Panc1 (cell line): Measurements from ENCODE around the gene PRKG1. TPM values are rescaled to one million over a fixed set of nuclear protein-coding genes. Genes with fewer than 3 reads are reported as not detected.

Experiments used
- ATAC-seq: fragments of 200-7000 bp; cut with Tn5 transposase; 2 replicates; pipeline ENCODE4 v1.9.1; 2020; ENCODE audit warnings: mild to moderate bottlenecking, moderate library complexity
- BruUV-seq: library from RNA; stranded (reverse); fragments of 400-500 nt; replicated peaks from 2 replicates; lab custom pipeline; 2021; lab: Mats Ljungman, UMichigan
- CTCF ChIA-PET: fragments of 300-600 bp; sonication (Branson Sonifier 250); formaldehyde crosslinking; loops from one replicate; lab custom pipeline; 2022; ENCODE audit warnings: antibody characterized with exemption; lab: Charles Lee
- POLR2A ChIA-PET: fragments of 300-600 bp; sonication (Branson Sonifier 250); formaldehyde crosslinking; loops from one replicate; lab custom pipeline; 2022; ENCODE audit warnings: antibody characterized with exemption; lab: Charles Lee
- DNase-seq: peaks from one replicate; pipeline ENCODE4 v3.0.0-alpha.2; 2010; ENCODE audit warnings: low read depth, low spot score
- H3K27ac ChIP-seq: 2 replicates; pipeline ENCODE4 v1.5.1; 2011; ENCODE audit warnings: mild to moderate bottlenecking, low read length, inconsistent platforms
- H3K27me3 ChIP-seq: fragments of 200-500 bp; sonication (Bioruptor generic); 2 replicates; pipeline ENCODE4 v1.6.0; 2014; ENCODE audit warnings: low read length, inconsistent platforms; ENCODE audit not compliant: control insufficient read depth, insufficient read depth
- H3K36me3 ChIP-seq: fragments of 200-500 bp; sonication (Bioruptor generic); 2 replicates; pipeline ENCODE4 v1.5.1; 2014; ENCODE audit warnings: inconsistent platforms, mild to moderate bottlenecking, low read length, moderate library complexity; ENCODE audit not compliant: control insufficient read depth, insufficient read depth
- H3K4me1 ChIP-seq: 2 replicates; pipeline ENCODE4 v1.5.1; 2011; ENCODE audit warnings: inconsistent platforms, mild to moderate bottlenecking, low read length, moderate library complexity; ENCODE audit not compliant: control insufficient read depth, insufficient read depth
- H3K4me3 ChIP-seq, 2 experiments: 2 replicates each; pipeline ENCODE4 v1.5.1; 2011 to 2012; ENCODE audit warnings: low read depth in 2 of 2, low read length in 2 of 2, mild to moderate bottlenecking in 2 of 2, inconsistent platforms in 1 of 2, moderate library complexity in 1 of 2
- H3K9me3 ChIP-seq: fragments of 200-500 bp; sonication (Bioruptor generic); 2 replicates; pipeline ENCODE4 v1.5.1; 2014; ENCODE audit warnings: low read depth, mild to moderate bottlenecking, inconsistent platforms, low read length, moderate library complexity; ENCODE audit not compliant: control insufficient read depth, insufficient read depth
- POLR2AphosphoS5 ChIP-seq: IDR thresholded peaks from 2 replicates; pipeline ENCODE4 v1.6.1; 2012; ENCODE audit warnings: mild to moderate bottlenecking, low read depth, low read length, moderate library complexity
- SIN3A ChIP-seq: IDR thresholded peaks from 2 replicates; pipeline ENCODE4 v1.6.1; 2012; ENCODE audit warnings: low read depth, mild to moderate bottlenecking, low read length, moderate library complexity, borderline replicate concordance; ENCODE audit not compliant: insufficient read depth
- TCF7L2 ChIP-seq: IDR thresholded peaks from 2 replicates; pipeline ENCODE4 v1.6.1; 2011; ENCODE audit warnings: mild to moderate bottlenecking, low read depth, low read length, inconsistent platforms
- in situ Hi-C: cut with HindIII; loops from 2 replicates; pipeline ENCODE4 v1.10.0; 2016; ENCODE audit warnings: low sequenced_read_pairs, low pct_unique_long_range_greater_than_20kb
- intact Hi-C: fragments of 100-400 bp; cut with micrococcal nuclease; formaldehyde crosslinking; loops from one replicate; pipeline ENCODE4 v1.10.0; 2022; ENCODE audit not compliant: unreplicated experiment
- total RNA-seq: library from RNA; stranded (reverse); gene quantifications from one replicate; pipeline ENCODE4 v1.2.1, GENCODE V29; 2021; ENCODE audit not compliant: unreplicated experiment
- TF ChIP-seq, protein P1 (sequence below): fragments of 450-650 bp; IDR thresholded peaks from 2 replicates; pipeline ENCODE4 v1.5.1; 2017; ENCODE audit warnings: mild to moderate bottlenecking
- TF ChIP-seq, protein P2 (sequence below), 2 experiments: IDR thresholded peaks; 2 replicates each; pipeline ENCODE4 v1.6.1; 2011 to 2012; ENCODE audit warnings: low read depth in 2 of 2, control low read depth in 1 of 2, low read length in 1 of 2, mild to moderate bottlenecking in 1 of 2, moderate library complexity in 1 of 2; ENCODE audit not compliant: insufficient read depth in 1 of 2

The PRKG1 gene
- total RNA-seq, 1 experiment from 2014 or later = 0.92 TPM

DNA sequence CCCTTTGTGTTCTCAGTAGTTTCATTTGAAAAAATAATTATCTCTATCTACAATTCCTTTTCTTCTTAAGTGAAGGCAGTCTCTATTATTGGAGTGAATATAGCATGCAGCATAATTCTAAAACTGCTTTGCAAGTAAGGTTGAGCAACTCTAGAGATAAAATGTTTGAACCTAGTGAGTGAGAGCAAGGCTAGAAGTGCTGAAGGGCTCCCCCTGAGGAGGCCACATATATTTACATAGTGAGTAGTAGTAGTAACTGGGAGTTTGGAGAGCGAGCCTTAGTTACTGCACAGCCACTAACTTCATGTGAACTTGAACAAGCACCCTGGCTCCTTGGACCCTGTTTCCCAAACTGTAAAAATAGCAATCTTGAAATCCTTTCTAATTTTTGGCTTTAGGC lies 1098.3 kb downstream of the PRKG1 start:
- H3K27ac ChIP-seq = no peak overlapping the region
- ATAC-seq (peak; percentile 75), DNase-seq (no peak)
- no peaks in the 10 kb centered on the region for H3K27me3 ChIP-seq
- no peak overlapping the region for H3K4me3 ChIP-seq
- no TSS peak for BruUV-seq
- TF ChIP-seq TCF7L2 = no peak
- TF ChIP-seq, protein P1, sequence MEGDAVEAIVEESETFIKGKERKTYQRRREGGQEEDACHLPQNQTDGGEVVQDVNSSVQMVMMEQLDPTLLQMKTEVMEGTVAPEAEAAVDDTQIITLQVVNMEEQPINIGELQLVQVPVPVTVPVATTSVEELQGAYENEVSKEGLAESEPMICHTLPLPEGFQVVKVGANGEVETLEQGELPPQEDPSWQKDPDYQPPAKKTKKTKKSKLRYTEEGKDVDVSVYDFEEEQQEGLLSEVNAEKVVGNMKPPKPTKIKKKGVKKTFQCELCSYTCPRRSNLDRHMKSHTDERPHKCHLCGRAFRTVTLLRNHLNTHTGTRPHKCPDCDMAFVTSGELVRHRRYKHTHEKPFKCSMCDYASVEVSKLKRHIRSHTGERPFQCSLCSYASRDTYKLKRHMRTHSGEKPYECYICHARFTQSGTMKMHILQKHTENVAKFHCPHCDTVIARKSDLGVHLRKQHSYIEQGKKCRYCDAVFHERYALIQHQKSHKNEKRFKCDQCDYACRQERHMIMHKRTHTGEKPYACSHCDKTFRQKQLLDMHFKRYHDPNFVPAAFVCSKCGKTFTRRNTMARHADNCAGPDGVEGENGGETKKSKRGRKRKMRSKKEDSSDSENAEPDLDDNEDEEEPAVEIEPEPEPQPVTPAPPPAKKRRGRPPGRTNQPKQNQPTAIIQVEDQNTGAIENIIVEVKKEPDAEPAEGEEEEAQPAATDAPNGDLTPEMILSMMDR = peak; percentile 40
- TF ChIP-seq SIN3A = no peak
- TF ChIP-seq, protein P2, sequence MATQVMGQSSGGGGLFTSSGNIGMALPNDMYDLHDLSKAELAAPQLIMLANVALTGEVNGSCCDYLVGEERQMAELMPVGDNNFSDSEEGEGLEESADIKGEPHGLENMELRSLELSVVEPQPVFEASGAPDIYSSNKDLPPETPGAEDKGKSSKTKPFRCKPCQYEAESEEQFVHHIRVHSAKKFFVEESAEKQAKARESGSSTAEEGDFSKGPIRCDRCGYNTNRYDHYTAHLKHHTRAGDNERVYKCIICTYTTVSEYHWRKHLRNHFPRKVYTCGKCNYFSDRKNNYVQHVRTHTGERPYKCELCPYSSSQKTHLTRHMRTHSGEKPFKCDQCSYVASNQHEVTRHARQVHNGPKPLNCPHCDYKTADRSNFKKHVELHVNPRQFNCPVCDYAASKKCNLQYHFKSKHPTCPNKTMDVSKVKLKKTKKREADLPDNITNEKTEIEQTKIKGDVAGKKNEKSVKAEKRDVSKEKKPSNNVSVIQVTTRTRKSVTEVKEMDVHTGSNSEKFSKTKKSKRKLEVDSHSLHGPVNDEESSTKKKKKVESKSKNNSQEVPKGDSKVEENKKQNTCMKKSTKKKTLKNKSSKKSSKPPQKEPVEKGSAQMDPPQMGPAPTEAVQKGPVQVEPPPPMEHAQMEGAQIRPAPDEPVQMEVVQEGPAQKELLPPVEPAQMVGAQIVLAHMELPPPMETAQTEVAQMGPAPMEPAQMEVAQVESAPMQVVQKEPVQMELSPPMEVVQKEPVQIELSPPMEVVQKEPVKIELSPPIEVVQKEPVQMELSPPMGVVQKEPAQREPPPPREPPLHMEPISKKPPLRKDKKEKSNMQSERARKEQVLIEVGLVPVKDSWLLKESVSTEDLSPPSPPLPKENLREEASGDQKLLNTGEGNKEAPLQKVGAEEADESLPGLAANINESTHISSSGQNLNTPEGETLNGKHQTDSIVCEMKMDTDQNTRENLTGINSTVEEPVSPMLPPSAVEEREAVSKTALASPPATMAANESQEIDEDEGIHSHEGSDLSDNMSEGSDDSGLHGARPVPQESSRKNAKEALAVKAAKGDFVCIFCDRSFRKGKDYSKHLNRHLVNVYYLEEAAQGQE (IDR thresholded peaks at IDR 0.05; ENCODE audit: insufficient read depth in 1 of 2, low read depth in 2 of 2, low read length in 1 of 2) = no peak
- TF ChIP-seq POLR2AphosphoS5 = no peak
- intact Hi-C loops (no loop called here), in situ Hi-C loops (no loop called here)
- CTCF ChIA-PET = no interaction called here
- no peaks in the 10 kb centered on the region for H3K9me3 ChIP-seq
- H3K4me1 ChIP-seq = no peaks in the 10 kb centered on the region
- H3K36me3 ChIP-seq = no peaks in the 10 kb centered on the region
- POLR2A ChIA-PET = no interaction called here

DNA sequence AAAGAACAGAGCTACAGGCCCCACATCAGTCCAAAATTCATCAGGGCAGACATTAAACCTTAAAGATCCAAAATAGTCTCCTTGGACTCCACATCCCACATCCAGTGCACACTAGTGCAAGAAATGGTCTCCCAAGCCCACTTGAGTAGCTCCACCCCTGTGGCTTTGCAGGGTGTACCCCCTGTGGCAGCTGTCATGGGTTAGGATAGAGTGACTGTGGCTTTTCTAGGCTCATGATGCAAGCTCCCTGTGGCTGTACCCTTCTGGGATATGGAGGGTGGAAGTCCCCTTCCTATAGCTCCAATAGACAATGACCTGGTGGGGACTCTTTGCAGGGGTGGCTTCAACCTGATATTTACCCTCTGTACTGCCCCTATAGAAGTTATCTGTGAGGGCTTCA lies 1111.0 kb downstream of the PRKG1 start:
- Histone ChIP-seq H3K9me3 (no peaks in the 10 kb centered on the region), H3K36me3 (no peaks in the 10 kb centered on the region), H3K4me3 (no peak overlapping the region), H3K27me3 (no peaks in the 10 kb centered on the region), H3K4me1 (no peaks in the 10 kb centered on the region), H3K27ac (no peak overlapping the region)
- DNase-seq (no peak), ATAC-seq (no peak)
- BruUV-seq = no TSS peak
- ChIA-PET CTCF (no interaction called here), POLR2A (interaction anchor here (0.5 kb wide), 1 partner anchor 100 kb away, joined by 4 read pairs; no protein-coding TSS in a partner anchor)
- TF ChIP-seq, protein P1 = no peak
- TF ChIP-seq POLR2AphosphoS5 = no peak
- TF ChIP-seq TCF7L2 = no peak
- TF ChIP-seq SIN3A = no peak
- TF ChIP-seq, protein P2 (IDR thresholded peaks at IDR 0.05; ENCODE audit: insufficient read depth in 1 of 2, low read depth in 2 of 2, low read length in 1 of 2) = no peak
- intact Hi-C loops (no loop called here), in situ Hi-C loops (no loop called here)
